ENCODE results near the gene DAB2IP.
"Not testable (repeated sequence)": the region's sequence is repeated elsewhere in the genome, so short reads cannot be mapped to it uniquely, and the experiment has no call there.

The DAB2IP gene

GRCh38 chr9:121626012-121626411 is 25.4 kb upstream of the DAB2IP start:
- DNase-seq, result no peak

- DNase-seq, result no peak
These were observed 24.0 kb upstream of the DAB2IP start for GRCh38 chr9:121627427-121627826.

GRCh38 chr9:121628401-121628800 is 23.0 kb upstream of the DAB2IP start:
- no peak for DNase-seq

- no peak for DNase-seq
These were observed 20.3 kb upstream of the DAB2IP start for GRCh38 chr9:121631115-121631514.

GRCh38 chr9:121631978-121632418 is 19.4 kb upstream of the DAB2IP start:
- DNase-seq, result no peak

GRCh38 chr9:121633119-121633714 is 18.2 kb upstream of the DAB2IP start:
- no peak for DNase-seq

GRCh38 chr9:121633736-121634135 is 17.7 kb upstream of the DAB2IP start:
- DNase-seq, result no peak

- no peak for DNase-seq
These were observed 16.8 kb upstream of the DAB2IP start for GRCh38 chr9:121634329-121635261.

- DNase-seq, result no peak
These were observed 16.0 kb upstream of the DAB2IP start for GRCh38 chr9:121635300-121635876.

- DNase-seq, result no peak
These were observed 15.0 kb upstream of the DAB2IP start for GRCh38 chr9:121636341-121636865.

GRCh38 chr9:121636978-121637712 is 14.3 kb upstream of the DAB2IP start:
- no peak for DNase-seq

- no peak for DNase-seq
These were observed 13.7 kb upstream of the DAB2IP start for GRCh38 chr9:121637713-121638220.

GRCh38 chr9:121638399-121638798 is 13.0 kb upstream of the DAB2IP start:
- DNase-seq, result no peak

- DNase-seq, result no peak
These were observed 12.4 kb upstream of the DAB2IP start for GRCh38 chr9:121638901-121639592.

- DNase-seq, result no peak
These were observed 11.8 kb upstream of the DAB2IP start for GRCh38 chr9:121639619-121640018.

GRCh38 chr9:121640076-121640475 is 11.4 kb upstream of the DAB2IP start:
- no peak for DNase-seq

GRCh38 chr9:121640491-121641223 is 10.8 kb upstream of the DAB2IP start:
- no peak for DNase-seq

- no peak for DNase-seq
These were observed 10.2 kb upstream of the DAB2IP start for GRCh38 chr9:121641224-121641611.

GRCh38 chr9:121642758-121643157 is 8.7 kb upstream of the DAB2IP start:
- DNase-seq, result no peak

GRCh38 chr9:121643473-121643872 is 8.0 kb upstream of the DAB2IP start:
- no peak for DNase-seq

GRCh38 chr9:121644040-121644439 is 7.4 kb upstream of the DAB2IP start:
- not testable (repeated sequence) for DNase-seq

Measured in NCI-H187 (cell line).